ENCODE results near the gene ETV6. TPM values are rescaled to one million over a fixed set of nuclear protein-coding genes. Genes with fewer than 3 reads are reported as not detected.

Gene ETV6
- polyA plus RNA-seq, 1 donor (not counting 4 experiments of a cell fraction or from before 2014, with no cell fraction given), result 5.3 TPM

- Histone ChIP-seq H3K79me2 (ENCODE audit: control insufficient read depth, insufficient read depth, low read length) (no peaks in the 10 kb centered on the region), H3K36me3 (ENCODE audit: control insufficient read depth in 2 of 2, extremely low read depth in 1 of 2, insufficient read depth in 2 of 2, low read length in 2 of 2) (no peaks in the 10 kb centered on the region), H3K27me3 (ENCODE audit: control insufficient read depth, extremely low read depth, insufficient read depth, low read length) (no peaks in the 10 kb centered on the region), H4K20me1 (ENCODE audit: control insufficient read depth, extremely low read depth, insufficient read depth, low read length) (no peaks in the 10 kb centered on the region), H3K27ac (ENCODE audit: control insufficient read depth, insufficient read depth, low read length) (no peak overlapping the region), H3K4me3 (ENCODE audit: control insufficient read depth in 2 of 3, extremely low read depth in 1 of 3, insufficient read depth in 2 of 3, low read depth in 1 of 3, low read length in 3 of 3) (no peak overlapping the region), H3K9me1 (ENCODE audit: control insufficient read depth, extremely low read depth, insufficient read depth, low read length) (no peaks in the 10 kb centered on the region), H2AFZ (ENCODE audit: control insufficient read depth, low read length) (no peak overlapping the region), H3K4me1 (ENCODE audit: control insufficient read depth, extremely low read depth, insufficient read depth, low read length) (peaks cover 14% of the 10 kb centered on the region), H3K4me2 (ENCODE audit: control insufficient read depth, extremely low read depth, insufficient read depth, low read depth, low read length) (no peak overlapping the region), H3K9ac (ENCODE audit: control insufficient read depth, extremely low read depth, insufficient read depth, low read length) (no peak overlapping the region), H3K9me3 (ENCODE audit: control insufficient read depth, low read depth, low read length) (no peaks in the 10 kb centered on the region)
- no peak for TF ChIP-seq EZH2 (IDR thresholded peaks at IDR 0.05; ENCODE audit: low read length)
- no peak for TF ChIP-seq CTCF (optimal IDR thresholded peaks at IDR 0.05 in 1 of 3, IDR thresholded peaks at IDR 0.05 in 1 of 3, conservative IDR thresholded peaks at IDR 0.05 in 1 of 3; ENCODE audit: extremely low read depth in 1 of 3, insufficient read depth in 2 of 3, low read length in 3 of 3)
- DNase-seq (ENCODE audit: low read depth, low spot score), result no peak
- dilution Hi-C loops (cut with MboI; ENCODE audit: extremely low pct_ligation_motif_present, low sequenced_read_pairs), result no loop called here
- no peak for FAIRE-seq
Measured at GRCh38 chr12:11638315-11638916, 11.1 kb upstream of the ETV6 start.

GRCh38 chr12:11639454-11639853, 10.0 kb upstream of the ETV6 start:
- Histone ChIP-seq H4K20me1 (ENCODE audit: control insufficient read depth, extremely low read depth, insufficient read depth, low read length) (no peaks in the 10 kb centered on the region), H3K36me3 (ENCODE audit: control insufficient read depth in 2 of 2, extremely low read depth in 1 of 2, insufficient read depth in 2 of 2, low read length in 2 of 2) (no peaks in the 10 kb centered on the region), H3K4me1 (ENCODE audit: control insufficient read depth, extremely low read depth, insufficient read depth, low read length) (peaks cover 8% of the 10 kb centered on the region), H3K4me3 (ENCODE audit: control insufficient read depth in 2 of 3, extremely low read depth in 1 of 3, insufficient read depth in 2 of 3, low read depth in 1 of 3, low read length in 3 of 3) (no peak overlapping the region), H3K9ac (ENCODE audit: control insufficient read depth, extremely low read depth, insufficient read depth, low read length) (no peak overlapping the region), H2AFZ (ENCODE audit: control insufficient read depth, low read length) (no peak overlapping the region), H3K79me2 (ENCODE audit: control insufficient read depth, insufficient read depth, low read length) (no peaks in the 10 kb centered on the region), H3K9me3 (ENCODE audit: control insufficient read depth, low read depth, low read length) (no peaks in the 10 kb centered on the region), H3K27me3 (ENCODE audit: control insufficient read depth, extremely low read depth, insufficient read depth, low read length) (no peaks in the 10 kb centered on the region), H3K9me1 (ENCODE audit: control insufficient read depth, extremely low read depth, insufficient read depth, low read length) (no peaks in the 10 kb centered on the region), H3K27ac (ENCODE audit: control insufficient read depth, insufficient read depth, low read length) (no peak overlapping the region), H3K4me2 (ENCODE audit: control insufficient read depth, extremely low read depth, insufficient read depth, low read depth, low read length) (no peak overlapping the region)
- dilution Hi-C loops (cut with MboI; ENCODE audit: extremely low pct_ligation_motif_present, low sequenced_read_pairs), result no loop called here
- FAIRE-seq (no peak), DNase-seq (ENCODE audit: low read depth, low spot score) (no peak)
- TF ChIP-seq EZH2 (IDR thresholded peaks at IDR 0.05; ENCODE audit: low read length) (no peak), CTCF (optimal IDR thresholded peaks at IDR 0.05 in 1 of 3, IDR thresholded peaks at IDR 0.05 in 1 of 3, conservative IDR thresholded peaks at IDR 0.05 in 1 of 3; ENCODE audit: extremely low read depth in 1 of 3, insufficient read depth in 2 of 3, low read length in 3 of 3) (no peak)
